ENCODE measurements around the gene AP2M1.

- TF ChIP-seq MXI1 (conservative IDR thresholded peaks at IDR 0.05; ENCODE audit: poor library complexity, severe bottlenecking) (no peak), EZH2 (IDR thresholded peaks at IDR 0.05; ENCODE audit: borderline replicate concordance, insufficient read depth, low read length, poor library complexity, severe bottlenecking) (no peak), REST (IDR thresholded peaks at IDR 0.05; ENCODE audit: borderline replicate concordance) (no peak), CTCF (IDR thresholded peaks at IDR 0.05; ENCODE audit: poor library complexity, severe bottlenecking) (no peak), EP300 (conservative IDR thresholded peaks at IDR 0.05; ENCODE audit: poor library complexity, severe bottlenecking) (no peak), POLR2AphosphoS5 (IDR thresholded peaks at IDR 0.05) (no peak), RAD21 (conservative IDR thresholded peaks at IDR 0.05) (no peak)
Measured at GRCh38 chr3:184132945-184133344, 41.7 kb upstream of the AP2M1 start.
